Gastrocnemius medialis (tissue), 4 donors: ENCODE measurements around the gene SFTPD. TPM values are rescaled to one million over a fixed set of nuclear protein-coding genes. Genes with fewer than 3 reads are reported as not detected.

ENCODE experiments used
- ATAC-seq, 2 donors: fragments of 150-250 bp; one replicate each; pipeline ENCODE4 v1.9.1; 2016
- DNase-seq, 2 donors: peaks; one replicate each; pipeline ENCODE4 v3.0.0-alpha.2; 2019
- H3K27ac ChIP-seq, 4 donors: fragments of 200-600 bp; sonication (generic); 1 replicate in 1 of 4; 2 replicates in 3 of 4; pipeline ENCODE4 v1.5.1; 2016 to 2018; ENCODE audit warnings: mild to moderate bottlenecking in 2 of 4, moderate library complexity in 1 of 4
- H3K27me3 ChIP-seq, 3 donors: fragments of 200-600 bp; sonication (generic) in 2 of 3; 1 replicate in 1 of 3; 2 replicates in 2 of 3; pipeline versions ENCODE4 v1.5.1 to v1.6.0; 2016 to 2019; ENCODE audit warnings: mild to moderate bottlenecking in 1 of 3, moderate library complexity in 1 of 3
- H3K36me3 ChIP-seq, 2 donors: fragments of 200-600 bp; sonication (generic) in 1 of 2; one replicate each; pipeline ENCODE4 v1.5.1; 2017 to 2018
- H3K4me1 ChIP-seq, 2 donors: fragments of 200-600 bp; sonication (generic) in 1 of 2; one replicate each; pipeline ENCODE4 v1.5.1; 2016 to 2017; ENCODE audit warnings: mild to moderate bottlenecking in 2 of 2
- H3K4me3 ChIP-seq, 4 donors: fragments of 200-600 bp; sonication (generic) in 3 of 4; 1 replicate in 1 of 4; 2 replicates in 3 of 4; pipeline ENCODE4 v1.5.1; 2016 to 2019; ENCODE audit warnings: mild to moderate bottlenecking in 2 of 4
- H3K9me3 ChIP-seq, 3 donors: fragments of 200-600 bp; sonication (generic) in 2 of 3; 1 replicate in 1 of 3; 2 replicates in 2 of 3; pipeline ENCODE4 v1.5.1; 2016 to 2019
- CTCF ChIP-seq, 5 experiments: fragments of 450-650 bp in 3 of 5; fragments of 200-600 bp in 2 of 5; sonication (generic) in 2 of 5; IDR thresholded peaks in 4 of 5; conservative IDR thresholded peaks in 1 of 5; 1 replicate in 4 of 5; 2 replicates in 1 of 5; pipeline ENCODE4 v1.5.1; 2016 to 2019; ENCODE audit warnings: antibody characterized with exemption in 5 of 5, mild to moderate bottlenecking in 3 of 5, moderate library complexity in 3 of 5
- POLR2A ChIP-seq, 2 donors: fragments of 450-650 bp; IDR thresholded peaks; one replicate each; pipeline ENCODE4 v1.6.1; 2017; ENCODE audit warnings: antibody characterized with exemption in 2 of 2, mild to moderate bottlenecking in 2 of 2, moderate library complexity in 2 of 2
- in situ Hi-C, 4 donors: fragments of 200-750 bp; cut with MboI; loops; one replicate each; pipeline versions ENCODE4 v1.15.0 to v1.8.0; 2017; ENCODE audit warnings: low sequenced_read_pairs in 4 of 4
- intact Hi-C: fragments of 100-400 bp; cut with DNase I; formaldehyde crosslinking; loops from one replicate; pipeline ENCODE4 v1.15.1; 2023; ENCODE audit warnings: low total_unique reads
- total RNA-seq, 4 donors: library from RNA; depleted of rRNA; stranded (reverse); fragments of >200 nt; gene quantifications; one replicate each; pipeline versions ENCODE4 v1.1.0 to v1.2.3, GENCODE V29; 2016

SFTPD gene
- total RNA-seq, 4 donors from 2014 or later: 0.73 TPM; not detected in 3

- H3K27me3 ChIP-seq: no peaks in the 10 kb centered on the region
- H3K36me3 ChIP-seq: no peaks in the 10 kb centered on the region
- in situ Hi-C loops: no loop called here
- peaks cover 5 to 8% of the 10 kb centered on the region in 2 donors for H3K4me1 ChIP-seq
- peak overlapping the region; percentile 59 to 69 (median 64) for H3K4me3 ChIP-seq
- ATAC-seq (peak; percentile 23 to 41), DNase-seq (no peak)
- intact Hi-C loops: no loop called here
- no peak overlapping the region for H3K27ac ChIP-seq
- no peak for TF ChIP-seq CTCF (IDR thresholded peaks at IDR 0.05 in 4 of 5, conservative IDR thresholded peaks at IDR 0.05 in 1 of 5)
- no peak for TF ChIP-seq POLR2A (IDR thresholded peaks at IDR 0.05)
- no peaks in the 10 kb centered on the region for H3K9me3 ChIP-seq
These were observed 33.5 kb upstream of the SFTPD start for GRCh38 chr10:79982362-79982800.

DNA sequence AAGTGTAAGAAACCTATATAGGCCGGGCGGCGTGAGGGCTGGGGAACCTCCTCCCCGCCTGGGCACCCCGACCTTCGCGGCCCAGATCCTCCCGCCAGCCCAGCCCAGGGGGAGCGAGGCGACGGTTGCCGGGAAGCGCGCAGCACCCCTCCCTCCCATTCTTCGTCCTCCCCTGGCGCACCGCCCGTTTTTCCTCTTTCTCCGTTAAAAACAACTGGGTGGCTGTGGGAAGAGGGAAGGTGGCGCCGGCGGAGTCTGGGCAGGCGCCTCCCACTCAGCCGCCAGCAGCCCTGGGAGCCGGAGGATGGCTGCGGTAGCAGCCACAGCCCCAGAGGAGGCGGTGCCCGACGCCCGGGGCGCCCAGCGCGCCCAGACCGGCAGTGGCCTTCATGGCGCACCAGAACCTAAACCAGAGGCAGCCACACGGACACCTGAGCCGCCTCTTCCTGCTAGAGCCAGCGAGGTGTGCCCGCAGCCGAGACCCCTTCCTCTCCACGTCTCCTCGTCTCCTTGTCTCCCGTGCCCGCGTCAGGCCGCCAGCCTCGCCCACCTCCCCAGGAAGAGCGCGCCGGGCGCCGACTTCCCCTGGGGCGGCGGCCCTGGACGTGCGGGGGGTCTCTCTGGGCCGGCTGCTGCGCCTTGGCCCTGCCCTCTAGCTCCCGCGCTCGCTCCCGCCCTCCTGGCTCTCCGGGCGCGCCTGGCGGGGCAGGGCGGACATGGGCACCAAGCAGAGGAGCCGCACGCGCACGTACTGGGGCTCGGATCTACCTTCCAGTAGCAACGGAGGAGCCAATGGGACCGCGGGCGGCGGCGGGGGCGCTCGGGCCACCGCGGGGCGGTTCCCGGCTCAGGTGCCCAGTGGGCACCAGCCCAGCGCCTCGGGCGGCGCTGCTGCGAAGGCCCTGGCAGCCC lies 32.8 kb upstream of the SFTPD start:
- no peaks in the 10 kb centered on the region for H3K36me3 ChIP-seq
- H3K4me3 ChIP-seq: peak overlapping the region; percentile 59 to 69 (median 64)
- H3K4me1 ChIP-seq: peaks cover 5 to 8% of the 10 kb centered on the region in 2 donors
- intact Hi-C loops: no loop called here
- TF ChIP-seq CTCF (IDR thresholded peaks at IDR 0.05 in 4 of 5, conservative IDR thresholded peaks at IDR 0.05 in 1 of 5) (peak in 1 of 5 experiments; percentile 15), POLR2A (IDR thresholded peaks at IDR 0.05) (no peak)
- no peaks in the 10 kb centered on the region for H3K9me3 ChIP-seq
- H3K27me3 ChIP-seq: no peaks in the 10 kb centered on the region
- DNase-seq (peak in 1 of 2 donors; percentile 12), ATAC-seq (peak; percentile 53 to 54)
- peak overlapping the region in 2 of 4 donors; percentile 35 to 46 for H3K27ac ChIP-seq
- in situ Hi-C loops: no loop called here

DNA sequence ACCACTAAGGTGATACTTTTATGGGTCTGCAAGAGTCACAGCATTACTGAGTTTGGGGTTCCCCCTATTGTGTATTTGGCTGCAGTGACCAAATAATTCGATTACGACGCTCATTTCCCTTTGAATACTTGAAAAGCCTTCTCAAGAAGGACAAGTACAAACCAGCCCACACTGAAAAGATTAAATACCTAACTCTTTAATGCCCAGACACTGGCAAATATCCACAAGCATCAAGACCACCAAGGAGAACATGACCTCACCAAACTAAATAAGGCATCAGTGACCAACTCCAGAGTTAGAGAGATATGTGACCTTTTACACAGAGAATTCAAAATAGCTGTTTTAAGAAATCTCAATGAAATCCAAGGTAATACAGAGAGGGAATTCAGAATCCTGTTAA lies 31.8 kb upstream of the SFTPD start:
- no peaks in the 10 kb centered on the region for H3K9me3 ChIP-seq
- no peak overlapping the region for H3K4me3 ChIP-seq
- no peaks in the 10 kb centered on the region for H3K36me3 ChIP-seq
- DNase-seq (no peak), ATAC-seq (no peak)
- H3K27ac ChIP-seq: no peak overlapping the region
- in situ Hi-C loops: no loop called here
- peaks cover 5 to 8% of the 10 kb centered on the region in 2 donors for H3K4me1 ChIP-seq
- TF ChIP-seq POLR2A (IDR thresholded peaks at IDR 0.05) (no peak), CTCF (IDR thresholded peaks at IDR 0.05 in 4 of 5, conservative IDR thresholded peaks at IDR 0.05 in 1 of 5) (no peak)
- intact Hi-C loops: no loop called here
- no peaks in the 10 kb centered on the region for H3K27me3 ChIP-seq

DNA sequence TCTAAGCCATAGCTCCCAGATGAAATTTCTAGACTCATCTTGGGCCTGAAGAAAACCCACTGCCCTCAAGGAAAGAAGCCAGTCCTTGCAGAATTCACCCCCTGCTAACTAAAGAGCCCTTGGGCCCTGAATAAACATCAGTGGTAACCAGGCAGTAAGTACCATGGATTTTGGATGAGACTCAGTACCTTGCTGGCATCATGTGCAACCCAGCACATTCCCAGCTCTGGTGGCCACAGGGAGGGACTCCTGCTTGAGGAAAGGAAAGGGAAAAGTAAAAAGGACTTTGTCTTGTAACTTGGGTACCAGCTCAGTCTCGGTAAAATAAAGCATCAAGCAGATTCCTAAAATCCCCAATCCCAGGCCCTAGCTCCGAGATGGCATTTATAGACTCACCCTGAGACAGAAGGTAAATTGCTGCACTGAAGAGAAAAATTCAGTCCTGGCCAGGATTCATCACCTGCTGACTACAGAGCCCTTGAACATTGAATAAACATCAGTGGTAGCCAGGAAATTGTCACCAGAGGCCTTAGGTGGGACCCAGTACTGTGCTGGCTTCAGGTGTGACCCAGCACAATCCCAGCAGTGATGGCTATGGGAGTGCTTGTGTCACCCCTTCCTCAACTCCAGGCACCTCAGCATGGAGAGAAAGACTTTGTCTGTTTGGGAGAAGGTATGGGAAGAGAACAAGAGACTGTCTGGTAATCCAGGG lies 31.2 kb upstream of the SFTPD start:
- no peaks in the 10 kb centered on the region for H3K9me3 ChIP-seq
- DNase-seq: no peak
- peaks cover 5 to 8% of the 10 kb centered on the region in 2 donors for H3K4me1 ChIP-seq
- ATAC-seq: no peak
- intact Hi-C loops: no loop called here
- TF ChIP-seq POLR2A (IDR thresholded peaks at IDR 0.05) (no peak), CTCF (IDR thresholded peaks at IDR 0.05 in 4 of 5, conservative IDR thresholded peaks at IDR 0.05 in 1 of 5) (no peak)
- H3K4me3 ChIP-seq: no peak overlapping the region
- in situ Hi-C loops: no loop called here
- H3K27ac ChIP-seq: no peak overlapping the region
- no peaks in the 10 kb centered on the region for H3K27me3 ChIP-seq
- H3K36me3 ChIP-seq: no peaks in the 10 kb centered on the region
